Urothelium cell line (cell line): Measurements from ENCODE around the gene ZMAT1.
"Not testable (repeated sequence)": the region's sequence is repeated elsewhere in the genome, so short reads cannot be mapped to it uniquely, and the experiment has no call there.

ENCODE experiments used
- DNase-seq: peaks from one replicate; pipeline ENCODE4 v3.0.0; 2011; ENCODE audit warnings: low spot score, mixed read lengths
- FAIRE-seq: peaks from 2 replicates; lab custom pipeline; 2011; peaks lifted over from hg19 to GRCh38; lab: Jason Lieb, UNC

ZMAT1 gene

GRCh38 chrX:101931488-101932248, at the start of gene ZMAT1:
Gene ZMAT1, minus strand, starts transcription at chrX:101932027. Its CDS starts 19 bp downstream, at chrX:101932008.
- peak; percentile 87 for DNase-seq
- FAIRE-seq = no peak

DNA sequence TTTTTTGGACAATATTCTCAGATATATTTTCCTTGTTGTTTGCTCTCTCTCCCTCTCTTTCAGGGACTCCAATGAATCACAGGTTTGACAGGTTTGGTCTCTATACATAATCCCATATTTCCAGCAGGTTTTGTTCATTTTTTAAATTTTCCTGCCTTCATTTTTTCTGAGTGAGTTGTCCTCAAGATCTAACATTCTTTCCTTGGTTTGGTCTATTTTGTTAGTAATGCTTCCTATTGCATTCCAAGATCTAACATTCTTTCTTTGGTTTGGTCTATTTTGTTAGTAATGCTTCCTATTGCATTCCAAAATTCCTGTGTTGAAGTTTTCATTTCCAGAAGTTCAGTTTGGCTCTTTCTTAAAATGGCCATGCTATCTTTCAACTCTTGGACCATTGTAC, 45.3 kb upstream of the ZMAT1 start:
- no peak for FAIRE-seq
- no peak for DNase-seq

GRCh38 chrX:101973066-101973465, 41.2 kb upstream of the ZMAT1 start:
- FAIRE-seq = no peak
- DNase-seq = no peak

- not testable (repeated sequence) for FAIRE-seq, DNase-seq
Measured at GRCh38 chrX:101964923-101965539, 33.2 kb upstream of the ZMAT1 start.

DNA sequence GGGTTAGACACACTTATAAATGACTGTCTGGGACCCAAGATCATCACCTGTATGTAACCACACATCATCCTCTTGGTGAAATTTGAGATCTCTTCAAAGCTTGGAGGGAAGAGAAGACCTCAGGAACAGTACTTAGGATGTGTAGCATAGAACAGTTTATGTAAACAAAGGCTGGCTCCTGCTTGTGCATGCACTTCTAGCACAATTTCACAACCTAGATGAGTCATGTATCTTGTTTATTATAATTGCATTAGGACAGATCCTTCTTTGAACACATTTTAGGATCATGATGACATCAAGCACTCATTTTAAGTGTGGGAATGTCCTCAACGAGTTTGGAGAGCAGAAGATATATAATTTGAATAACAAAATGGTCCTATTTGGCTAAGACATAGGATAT, 26.3 kb upstream of the ZMAT1 start:
- FAIRE-seq = no peak
- no peak for DNase-seq

GRCh38 chrX:101957174-101957573, 25.3 kb upstream of the ZMAT1 start:
- FAIRE-seq (no peak), DNase-seq (no peak)

DNA sequence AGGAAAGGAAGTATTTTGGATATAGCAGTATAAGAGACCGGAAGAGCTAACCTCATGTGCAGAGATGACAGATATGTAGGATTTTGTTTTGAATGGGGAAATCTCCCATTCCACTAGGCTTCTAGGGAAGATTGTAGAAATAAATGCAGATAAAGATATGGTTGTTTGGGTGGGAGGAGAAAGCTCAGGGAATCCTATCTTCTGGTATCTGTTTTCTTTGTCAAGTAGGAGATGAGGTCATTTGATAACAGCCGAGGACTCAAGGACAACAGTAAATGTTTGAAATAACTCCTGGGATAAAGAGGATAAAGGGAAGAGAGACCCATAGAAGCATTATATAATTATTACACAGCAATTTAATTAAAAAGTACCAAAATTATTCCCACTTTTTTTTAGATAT, 24.7 kb upstream of the ZMAT1 start:
- DNase-seq (no peak), FAIRE-seq (no peak)

GRCh38 chrX:101950581-101950980, 18.8 kb upstream of the ZMAT1 start:
- DNase-seq (no peak), FAIRE-seq (no peak)

DNA sequence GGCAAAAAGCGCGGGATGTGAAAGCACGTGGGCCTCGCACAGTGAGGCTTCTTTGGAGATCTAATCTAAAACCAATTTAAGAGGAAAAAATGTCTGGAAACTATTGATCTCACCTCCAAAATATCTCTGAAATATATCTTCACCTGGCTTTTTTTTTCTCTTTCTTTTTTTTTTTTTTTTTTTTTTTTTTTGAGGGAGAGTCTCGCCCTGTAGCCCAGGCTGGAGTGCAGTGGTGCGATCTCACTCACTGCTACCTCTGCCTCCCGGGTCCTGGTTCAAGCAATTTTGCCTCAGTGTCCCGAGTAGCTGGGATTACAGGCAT, 383 bp upstream of the ZMAT1 start:
- FAIRE-seq (no peak), DNase-seq (no peak)

DNA sequence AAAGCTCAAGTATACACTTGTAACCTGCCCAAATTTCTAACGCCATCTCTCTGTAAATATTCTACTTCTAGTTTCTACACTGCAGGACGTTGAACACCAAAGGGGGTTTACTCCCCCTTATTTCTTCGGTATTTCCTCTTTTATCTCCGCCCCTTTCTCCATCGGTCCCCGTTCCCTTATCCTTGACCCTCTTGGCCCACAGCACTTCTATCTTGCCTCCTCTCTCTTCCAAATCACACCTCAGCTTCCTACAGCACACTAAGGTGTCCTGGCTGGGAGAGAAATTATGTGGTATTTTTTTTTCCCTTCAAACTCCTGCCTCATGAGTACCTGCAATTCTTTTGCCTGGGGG, 715 bp downstream of the ZMAT1 start:
- DNase-seq (no peak), FAIRE-seq (no peak)

DNA sequence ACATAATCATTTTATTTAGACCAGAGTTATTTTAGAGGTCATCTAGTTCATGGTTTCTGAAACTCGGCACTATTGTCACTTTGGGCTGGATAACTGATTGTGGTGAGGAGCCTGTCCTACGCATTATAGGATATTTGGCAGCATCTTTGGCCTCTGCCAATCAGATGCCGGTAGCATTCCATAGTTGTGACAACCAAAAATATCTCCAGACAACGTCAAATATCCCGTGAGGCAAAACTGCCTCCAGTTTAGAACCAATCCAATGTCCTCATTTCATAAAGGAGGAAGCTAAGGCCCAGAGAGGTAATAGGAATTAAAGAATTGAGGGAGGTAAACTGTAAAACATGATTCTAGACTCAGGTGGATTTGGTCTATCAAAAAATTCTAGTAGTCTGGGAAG, 6.1 kb downstream of the ZMAT1 start:
- no peak for FAIRE-seq

GRCh38 chrX:101918751-101919150, 13.1 kb downstream of the ZMAT1 start:
- FAIRE-seq (no peak), DNase-seq (no peak)

More for the DNA sequence above, 6.1 kb downstream of the ZMAT1 start:
- DNase-seq = no peak

- FAIRE-seq (no peak), DNase-seq (no peak)
Measured at GRCh38 chrX:101906136-101906796, 25.6 kb downstream of the ZMAT1 start.

DNA sequence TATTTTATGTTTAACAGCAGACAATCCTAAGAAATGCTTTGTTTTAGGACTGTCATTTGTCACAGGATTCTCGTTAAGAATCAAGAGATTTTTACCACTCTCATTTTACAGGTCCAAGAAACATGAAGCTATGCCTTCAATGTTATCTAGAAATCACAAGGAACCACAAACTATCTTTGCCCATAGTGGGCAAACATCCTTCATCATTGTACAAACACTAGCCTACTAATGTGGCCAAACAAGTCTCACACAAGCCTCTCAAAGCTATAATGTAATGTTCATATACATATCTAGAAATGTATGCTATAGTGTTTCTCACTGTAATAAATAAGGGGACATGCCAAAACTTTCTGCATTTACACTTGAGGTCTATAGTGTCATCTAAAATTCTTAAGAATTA, 26.8 kb downstream of the ZMAT1 start:
- no peak for FAIRE-seq

More for the DNA sequence above, 26.8 kb downstream of the ZMAT1 start:
- no peak for DNase-seq
